ENCODE measurements around the gene SCART1.
"Not testable (repeated sequence)": the region's sequence is repeated elsewhere in the genome, so short reads cannot be mapped to it uniquely, and the experiment has no call there.

Gene SCART1

GRCh38 chr10:133457100-133457841, 3.5 kb downstream of the SCART1 start:
- no peak for DNase-seq

- no peak for DNase-seq
Measured at GRCh38 chr10:133458021-133458709, 4.4 kb downstream of the SCART1 start.

DNA sequence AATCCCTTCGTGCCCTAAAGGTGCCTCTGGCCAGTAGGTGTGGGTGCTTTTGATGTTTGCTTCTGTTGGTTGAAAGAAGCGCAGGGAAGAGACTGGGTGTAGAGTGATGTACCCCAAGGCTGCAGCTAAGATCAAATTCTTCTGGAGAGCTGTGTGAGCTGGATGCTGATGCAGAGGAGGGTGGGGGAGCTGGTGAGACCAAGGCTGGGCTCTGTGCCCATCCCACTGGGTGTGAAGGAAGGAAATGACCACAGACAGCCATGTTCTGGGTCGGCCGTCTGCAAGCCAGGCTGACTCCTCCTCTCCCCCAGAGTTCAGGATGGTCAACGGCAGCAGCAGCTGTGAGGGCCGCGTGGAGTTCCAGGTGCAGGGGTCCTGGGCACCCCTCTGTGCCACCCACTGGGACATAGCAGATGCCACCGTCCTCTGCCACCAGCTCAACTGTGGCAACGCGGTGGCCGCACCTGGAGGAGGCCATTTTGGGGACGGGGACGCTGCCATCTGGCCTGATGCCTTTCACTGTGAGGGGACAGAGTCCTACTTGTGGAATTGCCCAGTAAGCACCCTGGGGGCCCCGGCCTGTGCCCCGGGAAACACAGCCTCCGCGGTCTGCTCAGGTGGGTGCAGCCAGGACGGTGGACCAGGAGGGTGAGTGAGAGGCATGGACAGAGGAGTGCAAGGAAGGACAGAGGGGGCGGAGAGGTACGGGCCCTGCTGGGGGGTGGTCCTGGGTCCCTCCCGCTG, 5.1 kb downstream of the SCART1 start:
- DNase-seq = no peak

- no peak for DNase-seq
Measured at GRCh38 chr10:133459454-133460207, 5.9 kb downstream of the SCART1 start.

GRCh38 chr10:133460208-133460769, 6.5 kb downstream of the SCART1 start:
- DNase-seq = no peak

DNA sequence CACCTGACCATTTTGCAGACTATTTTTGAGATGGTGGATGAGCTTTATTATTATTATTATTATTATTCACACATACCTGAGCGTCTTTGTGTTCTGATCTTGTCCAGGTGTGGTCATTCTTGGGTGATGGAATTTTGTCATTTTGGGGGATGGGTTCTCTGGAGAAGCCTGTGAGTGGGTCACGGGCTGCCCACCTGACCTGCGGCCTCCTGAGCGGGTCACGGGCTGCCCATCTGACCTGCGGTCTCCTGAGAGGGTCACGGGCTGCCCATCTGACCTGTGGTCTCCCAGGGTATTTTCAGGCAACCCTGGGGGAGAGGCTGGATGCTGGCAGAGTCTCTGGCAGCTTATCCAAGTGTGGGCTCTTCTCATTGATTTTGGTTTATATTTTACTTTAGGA, 7.3 kb downstream of the SCART1 start:
- DNase-seq = no peak

DNA sequence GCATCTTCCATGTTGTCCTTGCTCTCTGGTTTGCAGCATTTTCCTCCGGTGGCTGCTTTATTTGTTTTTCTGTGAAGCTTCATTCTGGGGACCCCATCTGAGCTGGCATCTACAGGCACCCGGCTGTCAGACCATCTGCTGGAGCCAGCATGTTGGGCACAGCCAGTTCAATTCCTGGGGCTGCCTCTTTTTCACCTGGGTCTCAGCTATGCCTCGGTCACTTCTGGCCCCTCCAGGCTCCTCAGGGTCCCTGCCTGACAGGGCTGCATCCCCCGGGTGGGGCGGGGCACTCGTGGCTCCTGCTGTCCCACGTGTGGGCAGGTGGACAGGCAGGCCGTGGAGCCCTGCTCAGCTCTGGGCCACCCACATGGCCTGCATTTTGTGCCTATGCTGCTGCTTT, 8.1 kb downstream of the SCART1 start:
- DNase-seq = no peak

- DNase-seq = no peak
Measured at GRCh38 chr10:133462512-133463305, 9.0 kb downstream of the SCART1 start.

DNA sequence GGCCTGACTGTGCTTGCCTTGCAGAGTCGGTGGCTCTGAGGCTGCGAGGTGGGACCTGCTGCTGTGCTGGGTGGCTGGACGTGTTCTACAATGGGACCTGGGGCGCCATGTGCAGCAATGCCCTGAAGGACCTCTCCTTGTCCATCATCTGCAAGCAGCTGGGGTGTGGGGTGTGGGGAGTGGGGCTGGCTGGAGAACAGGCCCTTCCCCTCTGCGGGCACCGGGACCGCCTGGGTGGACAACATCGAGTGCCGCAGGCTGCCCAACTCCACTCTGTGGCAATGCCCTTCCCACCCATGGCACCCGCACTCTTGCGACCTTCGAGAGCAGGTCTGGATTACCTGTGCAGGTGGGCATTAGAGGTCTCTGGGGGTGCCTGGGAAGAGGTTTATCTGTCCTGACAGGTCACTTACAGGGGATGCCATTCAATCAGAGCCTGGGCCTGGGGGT, 10.9 kb downstream of the SCART1 start:
- no peak for DNase-seq

DNA sequence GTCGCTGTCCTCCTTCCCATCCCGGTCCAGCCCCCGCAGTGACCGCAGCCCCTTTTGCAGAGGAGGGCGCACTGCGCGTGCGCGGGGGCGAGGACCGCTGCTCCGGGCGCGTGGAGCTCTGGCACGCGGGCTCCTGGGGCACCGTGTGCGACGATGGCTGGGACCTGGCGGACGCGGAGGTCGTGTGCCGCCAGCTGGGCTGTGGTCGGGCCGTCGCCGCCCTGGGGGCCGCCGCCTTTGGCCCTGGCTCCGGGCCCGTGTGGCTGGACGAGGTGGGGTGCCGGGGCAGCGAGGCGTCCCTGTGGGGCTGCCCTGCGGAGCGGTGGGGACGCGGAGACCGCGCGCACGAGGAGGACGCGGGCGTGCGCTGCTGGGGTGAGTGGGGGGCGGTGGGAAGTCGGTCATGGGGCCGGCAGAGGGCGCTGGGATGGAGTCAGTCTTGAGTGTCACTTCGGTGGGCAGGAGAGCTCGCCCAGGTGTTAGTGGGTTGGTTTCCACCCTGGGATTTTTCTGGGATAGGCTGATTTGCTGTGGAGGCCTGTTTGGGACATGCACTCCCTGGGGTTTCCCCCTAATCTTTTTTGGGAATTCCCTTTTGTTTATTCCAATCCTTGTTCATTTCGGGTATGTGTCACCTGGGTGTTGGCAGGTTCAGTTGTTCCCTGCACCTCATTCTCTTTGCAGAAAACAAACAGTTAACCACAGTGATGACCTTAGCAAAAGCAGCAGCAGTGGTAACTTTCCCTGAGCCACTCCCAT, 11.6 kb downstream of the SCART1 start:
- DNase-seq = no peak

DNA sequence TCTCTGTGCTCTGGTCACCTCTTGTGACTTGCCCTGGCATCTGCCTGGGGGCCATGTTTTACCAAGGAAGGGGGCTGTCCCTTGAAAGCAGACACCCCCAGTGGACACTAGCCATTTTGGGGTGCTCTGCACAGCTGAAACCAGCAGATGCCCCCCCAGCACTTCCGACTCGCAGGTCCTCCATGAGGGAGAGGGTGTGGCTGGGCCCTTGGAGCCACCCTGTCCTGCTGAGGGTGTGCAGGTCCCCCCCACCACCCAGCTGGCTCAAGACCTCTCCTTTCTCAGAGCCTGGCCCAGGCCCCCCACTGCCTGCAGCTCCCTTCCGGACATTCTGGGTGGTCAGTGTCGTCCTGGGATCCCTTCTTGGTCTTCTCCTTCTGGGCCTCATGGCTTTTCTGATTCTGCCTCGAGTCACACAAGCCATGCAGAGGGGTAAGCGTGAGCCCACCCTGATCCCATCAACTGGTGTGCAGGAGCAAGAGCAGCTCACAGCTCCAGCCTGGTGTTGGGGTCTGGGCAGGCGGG, 12.3 kb downstream of the SCART1 start:
- DNase-seq = no peak

- no peak for DNase-seq
Measured at GRCh38 chr10:133466683-133467275, 13.0 kb downstream of the SCART1 start.

- no peak for DNase-seq
Measured at GRCh38 chr10:133467286-133467911, 13.7 kb downstream of the SCART1 start.

DNA sequence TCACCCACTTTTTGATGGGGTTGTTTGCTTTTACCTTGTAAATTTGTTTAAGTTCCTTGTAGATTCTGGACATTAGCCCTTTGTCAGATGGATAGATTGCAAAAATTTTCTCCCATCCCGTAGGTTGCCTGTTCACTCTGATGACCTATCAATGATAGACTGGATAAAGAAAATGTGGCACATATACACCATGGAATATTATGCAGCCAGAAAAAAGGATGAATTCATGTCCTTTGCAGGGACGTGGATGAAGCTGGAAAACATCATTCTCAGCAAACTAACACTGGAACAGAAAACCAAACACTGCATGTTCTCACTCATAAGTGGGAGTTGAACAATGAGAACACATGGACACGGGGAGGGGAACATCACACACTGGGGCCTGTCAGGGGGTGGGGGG, 15.5 kb downstream of the SCART1 start:
- DNase-seq = not testable (repeated sequence)

- no peak for DNase-seq
Measured at GRCh38 chr10:133471300-133472109, 17.8 kb downstream of the SCART1 start.

DNA sequence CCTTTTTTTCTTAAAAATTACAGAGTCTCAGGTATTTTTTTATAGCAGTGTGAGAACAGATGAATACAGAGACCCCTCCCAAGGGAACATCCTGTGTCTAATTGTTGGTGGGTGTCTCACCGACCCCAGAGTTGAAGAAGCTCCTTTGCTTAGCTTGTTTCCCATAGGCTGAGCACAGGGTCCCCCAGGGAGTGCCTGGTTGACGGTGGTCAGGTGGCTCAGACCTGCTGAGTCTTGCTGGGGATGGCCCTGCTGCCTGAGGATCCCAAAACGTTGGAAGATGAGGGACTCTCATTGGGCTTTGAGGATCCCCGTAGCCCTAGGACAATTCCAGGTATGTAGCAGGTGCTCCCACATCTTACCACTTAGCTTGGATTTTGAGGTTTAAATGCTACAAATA, 19.5 kb downstream of the SCART1 start:
- no peak for DNase-seq

GRCh38 chr10:133474027-133474426, 20.3 kb downstream of the SCART1 start:
- no peak for DNase-seq

DNA sequence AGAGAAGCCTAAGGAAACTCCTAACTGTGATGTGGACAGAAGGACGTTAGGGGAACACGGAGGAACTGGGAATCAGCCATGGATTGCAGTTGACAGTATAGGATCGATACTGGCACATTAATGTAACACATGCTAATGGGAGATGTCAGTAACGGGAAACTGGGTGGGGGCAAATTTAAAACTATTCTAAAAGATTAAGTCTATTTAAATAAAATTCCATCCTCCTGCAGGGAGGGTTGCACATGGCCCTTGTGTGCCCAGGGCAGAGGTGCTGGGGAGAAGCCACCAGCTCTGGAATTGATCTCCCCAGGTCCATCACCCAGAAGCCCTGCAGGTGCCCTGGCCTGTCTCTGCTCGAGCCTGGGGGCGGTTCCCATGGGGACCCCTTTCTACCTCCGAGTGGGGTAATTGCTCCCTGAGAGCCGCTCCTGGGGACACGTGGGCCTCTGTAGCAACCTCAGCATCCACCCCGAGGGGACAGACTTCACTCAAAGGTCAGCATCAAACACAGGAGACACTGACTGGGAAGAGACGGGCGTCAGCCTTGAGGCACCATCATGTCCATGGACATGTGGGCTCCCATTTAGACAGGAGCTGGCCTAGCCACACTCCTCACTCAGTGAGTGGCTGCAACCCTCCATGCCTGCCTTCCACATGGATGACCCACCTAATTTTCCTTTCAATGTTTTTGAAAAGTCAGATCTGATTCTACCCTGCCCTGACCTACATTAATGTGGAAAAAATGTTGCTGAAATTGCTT, 21.1 kb downstream of the SCART1 start:
- DNase-seq = no peak
